H9 (cell line): ENCODE measurements around the gene KLHDC7B. TPM values are rescaled to one million over a fixed set of nuclear protein-coding genes. Genes with fewer than 3 reads are reported as not detected.

Experiments used
- DNase-seq: peaks from one replicate; pipeline ENCODE4 v3.0.0-alpha.2; 2017
- H2AFZ ChIP-seq: one replicate; pipeline ENCODE4 v1.6.1; 2013; ENCODE audit warnings: mild to moderate bottlenecking, low read length, control low read depth, moderate library complexity
- H2AK5ac ChIP-seq: 2 replicates; pipeline ENCODE4 v1.6.1; 2013; ENCODE audit warnings: low read length, control low read depth, mixed read lengths; ENCODE audit not compliant: insufficient read length
- H2BK120ac ChIP-seq: one replicate; pipeline ENCODE4 v1.6.1; 2013; ENCODE audit warnings: low read depth, mild to moderate bottlenecking, low read length, control low read depth, inconsistent platforms; ENCODE audit not compliant: poor library complexity, severe bottlenecking
- H2BK12ac ChIP-seq: 2 replicates; pipeline ENCODE4 v1.6.1; 2013; ENCODE audit warnings: low read length, control low read depth, mixed read lengths, low read depth; ENCODE audit not compliant: insufficient read length
- H2BK15ac ChIP-seq: 2 replicates; pipeline ENCODE4 v1.6.1; 2013; ENCODE audit warnings: low read depth, low read length, control low read depth
- H2BK20ac ChIP-seq: one replicate; pipeline ENCODE4 v1.6.1; 2013; ENCODE audit warnings: low read depth, mild to moderate bottlenecking, low read length, control low read depth, inconsistent platforms; ENCODE audit not compliant: poor library complexity, severe bottlenecking
- H2BK5ac ChIP-seq: 2 replicates; pipeline ENCODE4 v1.6.1; 2013; ENCODE audit warnings: low read length, control low read depth, mixed read lengths; ENCODE audit not compliant: insufficient read length
- H3K14ac ChIP-seq: 2 replicates; pipeline ENCODE4 v1.6.1; 2013; ENCODE audit warnings: low read length, control low read depth; ENCODE audit not compliant: insufficient read depth
- H3K18ac ChIP-seq: 2 replicates; pipeline ENCODE4 v1.6.1; 2013; ENCODE audit warnings: low read depth, mild to moderate bottlenecking, mixed read lengths, low read length, control low read depth; ENCODE audit not compliant: insufficient read length
- H3K23ac ChIP-seq: 2 replicates; pipeline ENCODE4 v1.6.1; 2013; ENCODE audit warnings: low read length, control low read depth, mixed read lengths, low read depth; ENCODE audit not compliant: insufficient read length
- H3K23me2 ChIP-seq: 2 replicates; pipeline ENCODE4 v1.6.1; 2013; ENCODE audit warnings: low read depth, mild to moderate bottlenecking, mixed read lengths, low read length, control low read depth; ENCODE audit not compliant: insufficient read length, poor library complexity, severe bottlenecking
- H3K27ac ChIP-seq: 2 replicates; pipeline ENCODE4 v1.5.1; 2013; ENCODE audit warnings: low read length, control low read depth, mixed read lengths, low read depth; ENCODE audit not compliant: insufficient read length
- H3K27me3 ChIP-seq: 2 replicates; pipeline ENCODE4 v1.6.1; 2013; ENCODE audit warnings: low read length, control low read depth, inconsistent platforms; ENCODE audit not compliant: insufficient read depth
- H3K4ac ChIP-seq: 2 replicates; pipeline ENCODE4 v1.6.1; 2013; ENCODE audit warnings: low read depth, mild to moderate bottlenecking, control low read depth, inconsistent platforms, low read length, moderate library complexity
- H3K4me1 ChIP-seq: 2 replicates; pipeline ENCODE4 v1.6.1; 2013; ENCODE audit warnings: low read length, control low read depth, inconsistent platforms; ENCODE audit not compliant: insufficient read depth
- H3K4me2 ChIP-seq: 2 replicates; pipeline ENCODE4 v1.6.1; 2013; ENCODE audit warnings: low read length, control low read depth, mixed read lengths; ENCODE audit not compliant: insufficient read length, insufficient read depth
- H3K56ac ChIP-seq: 2 replicates; pipeline ENCODE4 v1.6.1; 2013; ENCODE audit warnings: low read depth, mild to moderate bottlenecking, mixed read lengths, low read length, control low read depth; ENCODE audit not compliant: insufficient read length
- H3K79me1 ChIP-seq: 2 replicates; pipeline ENCODE4 v1.6.1; 2013; ENCODE audit warnings: low read depth, mild to moderate bottlenecking, moderate library complexity, low read length, control low read depth, inconsistent platforms; ENCODE audit not compliant: insufficient read depth, poor library complexity, severe bottlenecking
- H3K79me2 ChIP-seq: 2 replicates; pipeline ENCODE4 v1.6.1; 2013; ENCODE audit warnings: low read length, control low read depth, inconsistent platforms; ENCODE audit not compliant: insufficient read depth
- H3K9ac ChIP-seq: 2 replicates; pipeline ENCODE4 v1.6.1; 2013; ENCODE audit warnings: low read length, control low read depth, mixed read lengths; ENCODE audit not compliant: insufficient read length; ENCODE audit errors: extremely low read depth
- H3K9me3 ChIP-seq: one replicate; pipeline ENCODE4 v1.6.1; 2013; ENCODE audit warnings: low read depth, low read length, inconsistent platforms; ENCODE audit not compliant: control insufficient read depth
- H3T11ph ChIP-seq: one replicate; pipeline ENCODE4 v1.6.1; 2013; ENCODE audit warnings: mild to moderate bottlenecking, low read length, control low read depth, inconsistent platforms
- H4K20me1 ChIP-seq: one replicate; pipeline ENCODE4 v1.6.1; 2013; ENCODE audit not compliant: control insufficient read depth, insufficient read length, insufficient read depth
- H4K5ac ChIP-seq: 2 replicates; pipeline ENCODE4 v1.6.1; 2013; ENCODE audit warnings: low read depth, mild to moderate bottlenecking, mixed read lengths, low read length, control low read depth; ENCODE audit not compliant: insufficient read length
- H4K8ac ChIP-seq: replicated peaks from 2 replicates; pipeline ENCODE4 v1.6.1; 2013; ENCODE audit warnings: low read length, control low read depth, mixed read lengths, low read depth; ENCODE audit not compliant: insufficient read length
- H4K91ac ChIP-seq: 2 replicates; pipeline ENCODE4 v1.6.1; 2013; ENCODE audit warnings: low read depth, mild to moderate bottlenecking, moderate library complexity, mixed read lengths, low read length, control low read depth; ENCODE audit not compliant: insufficient read length
- H3K27ac Mint-ChIP-seq, 3 experiments: 2 replicates in 2 of 3; 3 replicates in 1 of 3; pipeline ENCODE4 v1.8.0; 2020 to 2021; ENCODE audit warnings: mixed read lengths in 3 of 3, mild to moderate bottlenecking in 1 of 3, moderate library complexity in 1 of 3
- H3K27me3 Mint-ChIP-seq: 2 replicates; pipeline ENCODE4 v1.8.0; 2021; ENCODE audit warnings: low read depth, mild to moderate bottlenecking, moderate library complexity, mixed read lengths
- H3K36me3 Mint-ChIP-seq, 3 experiments: 2 replicates in 2 of 3; 3 replicates in 1 of 3; pipeline ENCODE4 v1.8.0; 2020 to 2021; ENCODE audit warnings: low read depth in 3 of 3, mixed read lengths in 3 of 3; ENCODE audit not compliant: insufficient read depth in 1 of 3
- H3K4me1 Mint-ChIP-seq, 2 experiments: 2 replicates each; pipeline ENCODE4 v1.8.0; 2020; ENCODE audit warnings: mixed read lengths in 2 of 2
- H3K4me3 Mint-ChIP-seq, 2 experiments: 2 replicates in 1 of 2; 3 replicates in 1 of 2; pipeline ENCODE4 v1.8.0; 2020 to 2021; ENCODE audit warnings: mild to moderate bottlenecking in 2 of 2, mixed read lengths in 2 of 2, moderate library complexity in 1 of 2
- H3K9me3 Mint-ChIP-seq, 2 experiments: 2 replicates in 1 of 2; 3 replicates in 1 of 2; pipeline ENCODE4 v1.8.0; 2020; ENCODE audit warnings: mild to moderate bottlenecking in 2 of 2, mixed read lengths in 2 of 2, moderate library complexity in 1 of 2
- CTCF ChIP-seq: fragments of 200-600 bp; sonication (generic); conservative IDR thresholded peaks from 3 replicates; pipeline ENCODE4 v1.8.0; 2021; ENCODE audit warnings: antibody characterized with exemption, mild to moderate bottlenecking
- WGBS: extraction: QIAGEN DNeasy Blood & Tissue Kit; methylation state at CpG from one replicate; pipeline ENCODE4 v1.1.7; 2013; ENCODE audit warnings: missing lambda C conversion rate, low lambda C conversion rate, mixed read lengths; ENCODE audit not compliant: insufficient read length; ENCODE audit errors: extremely low coverage; 5-methylcytosine and 5-hydroxymethylcytosine counted together
- total RNA-seq: library from RNA; stranded (reverse); gene quantifications from 2 replicates; pipeline ENCODE4 v1.2.1, GENCODE V29; 2021

Gene KLHDC7B
- total RNA-seq, 1 experiment from 2014 or later: not detected

DNA sequence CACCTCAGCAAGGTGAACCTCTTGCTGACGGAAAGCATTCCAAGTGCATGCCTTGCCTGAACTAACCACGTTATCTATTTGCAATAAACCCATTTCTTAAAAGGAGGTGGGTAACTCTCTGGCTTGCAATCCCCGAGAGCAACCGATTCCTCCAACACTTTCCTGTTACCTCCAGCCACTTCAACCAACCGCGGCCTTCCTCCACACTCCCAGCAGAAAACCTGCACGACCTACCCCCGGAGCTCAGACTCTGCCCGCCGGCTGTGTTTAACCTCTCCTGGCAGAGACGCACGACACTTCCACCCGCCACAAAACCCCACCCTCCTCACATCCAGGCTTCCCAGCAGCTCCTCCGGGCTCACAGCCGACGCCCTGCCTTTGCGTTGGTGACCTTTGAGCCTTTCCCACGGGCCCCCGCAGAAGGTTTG lies 21.0 kb upstream of the KLHDC7B start:
- DNase-seq: no peak
- peak overlapping the region; percentile 82 to 88 for H3K4me3 Mint-ChIP-seq
- Histone ChIP-seq H4K91ac (no peak overlapping the region), H2BK5ac (no peak overlapping the region), H3K4me2 (peak overlapping the region; percentile 70), H3K4me1 (peaks cover 3% of the 10 kb centered on the region; the same call in 1 of the 2 replicates), H2BK12ac (no peak overlapping the region), H3K79me1 (no peaks in the 10 kb centered on the region), H2BK120ac (no peak overlapping the region), H4K5ac (no peak overlapping the region), H3K79me2 (no peaks in the 10 kb centered on the region), H3K14ac (no peak overlapping the region), H3K9ac (no peak overlapping the region), H3K56ac (no peak overlapping the region), H3K27me3 (peaks cover 18% of the 10 kb centered on the region; the same call in 1 of the 2 replicates), H2BK20ac (no peak overlapping the region), H3K4ac (no peak overlapping the region), H2BK15ac (no peak overlapping the region), H3K27ac (no peak overlapping the region), H3K9me3 (no peaks in the 10 kb centered on the region), H3K23me2 (peaks cover 3% of the 10 kb centered on the region), H3T11ph (no peak overlapping the region), H4K8ac (no peak overlapping the region), H2AFZ (no peak overlapping the region), H3K23ac (no peak overlapping the region), H2AK5ac (no peak overlapping the region), H4K20me1 (no peaks in the 10 kb centered on the region), H3K18ac (no peak overlapping the region)
- H3K4me1 Mint-ChIP-seq: peaks cover 11 to 15% of the 10 kb centered on the region in 2 experiments
- H3K9me3 Mint-ChIP-seq: no peaks in the 10 kb centered on the region; a peak in 1 of 5 replicates
- peaks cover 3 to 34% (median 24%) of the 10 kb centered on the region in 3 experiments; a peak in 6 of 7 replicates for H3K36me3 Mint-ChIP-seq
- peak overlapping the region in 1 of 3 experiments; percentile 80; a peak in 2 of 7 replicates for H3K27ac Mint-ChIP-seq
- H3K27me3 Mint-ChIP-seq: peaks cover 32% of the 10 kb centered on the region
- no CpG with 5 or more reads among the region's 19 CpGs for WGBS
- TF ChIP-seq CTCF: no peak
